GM21447 (cell line): ENCODE results near the gene SEPTIN14.
"Not testable (repeated sequence)": the region's sequence is repeated elsewhere in the genome, so short reads cannot be mapped to it uniquely, and the experiment has no call there.

Source experiments
- ATAC-seq: cut with Tn5 transposase; IDR thresholded peaks from one replicate; pipeline ENCODE4 v1.9.1; 2021; ENCODE audit not compliant: unreplicated experiment

SEPTIN14 gene

GRCh38 chr7:55862652-55863051 is at the start of gene SEPTIN14:
Gene SEPTIN14, minus strand, starts transcription at chr7:55862752. Its CDS starts 756 bp downstream, at chr7:55861996.
- ATAC-seq, result not testable (repeated sequence)

DNA sequence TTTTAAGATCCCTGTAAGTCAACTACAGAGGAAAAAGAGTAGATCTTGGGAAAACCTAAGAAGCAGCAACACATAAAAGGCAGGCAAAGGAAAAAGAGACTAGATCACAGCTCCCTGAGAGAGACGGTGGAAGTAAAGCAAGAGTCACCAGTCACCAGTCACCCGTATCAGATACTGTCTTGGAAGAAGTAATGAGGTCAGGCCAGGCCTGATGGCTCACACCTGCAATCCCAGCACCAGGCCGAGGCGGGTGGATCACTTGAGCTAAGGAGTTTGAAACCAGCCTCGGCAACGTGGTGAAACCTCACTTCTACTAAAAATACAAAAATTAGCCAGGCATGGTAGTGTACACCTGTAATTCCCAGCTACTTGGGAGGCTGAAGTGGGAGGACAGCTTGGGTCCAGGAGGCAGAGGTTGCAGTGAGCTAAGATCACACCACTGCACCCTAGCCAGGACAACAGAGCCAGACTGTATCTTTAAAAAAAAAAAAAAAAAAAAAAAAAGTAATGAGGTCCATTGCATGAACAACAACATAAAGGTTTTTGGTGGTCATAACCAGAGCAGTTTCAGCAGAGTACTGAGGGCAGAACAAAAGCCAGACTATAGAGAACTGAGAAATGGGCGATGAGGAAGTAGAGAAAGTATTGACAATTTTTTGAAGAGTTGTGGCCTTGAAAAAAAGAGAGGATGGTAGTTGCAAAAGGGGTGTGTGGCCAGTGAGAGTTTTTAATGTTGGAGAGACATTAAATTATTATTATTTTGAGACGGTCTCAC is 41.6 kb upstream of the SEPTIN14 start:
- peak; percentile 86 for ATAC-seq

DNA sequence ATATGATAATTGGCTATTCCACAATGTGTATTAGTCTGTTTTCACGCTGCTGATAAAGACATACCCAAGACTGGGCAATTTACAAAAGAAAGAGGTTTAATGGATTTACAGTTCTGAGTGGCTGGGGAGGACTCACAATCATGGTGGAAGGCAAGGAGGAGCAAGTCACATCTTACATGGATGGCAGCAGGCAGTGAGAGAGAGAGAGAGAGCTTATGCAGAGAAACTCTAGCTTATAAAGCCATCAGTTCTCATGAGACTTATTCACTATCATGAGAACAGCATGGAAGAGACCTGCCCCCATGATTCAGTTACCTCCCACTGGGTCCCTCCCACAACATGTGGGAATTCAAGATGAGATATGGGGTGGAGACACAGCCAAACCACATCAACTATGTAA is 38.5 kb upstream of the SEPTIN14 start:
- ATAC-seq, result not testable (repeated sequence)

GRCh38 chr7:55898287-55898686 is 35.7 kb upstream of the SEPTIN14 start:
- no peak for ATAC-seq

DNA sequence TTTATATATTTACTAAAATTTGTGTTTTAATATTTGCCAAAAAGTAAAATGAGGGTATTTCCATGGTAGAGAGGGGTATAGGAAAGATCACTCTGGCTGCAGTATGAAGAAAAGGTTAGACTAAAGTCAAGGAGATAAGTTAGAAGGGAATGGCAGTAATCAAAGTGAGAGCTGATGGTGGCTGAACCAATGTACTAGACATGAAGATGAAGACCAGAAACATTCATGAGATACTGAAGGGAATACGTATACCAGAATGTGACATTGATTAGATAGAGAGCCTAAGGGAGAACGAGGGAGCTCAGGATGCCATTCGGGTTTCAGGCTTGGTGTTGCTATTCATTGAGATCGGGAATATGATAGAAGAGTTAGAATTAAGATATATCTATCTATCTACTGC is 32.5 kb upstream of the SEPTIN14 start:
- ATAC-seq, result no peak

GRCh38 chr7:55893940-55894339 is 31.4 kb upstream of the SEPTIN14 start:
- ATAC-seq, result no peak

GRCh38 chr7:55888378-55888777 is 25.8 kb upstream of the SEPTIN14 start:
- not testable (repeated sequence) for ATAC-seq

DNA sequence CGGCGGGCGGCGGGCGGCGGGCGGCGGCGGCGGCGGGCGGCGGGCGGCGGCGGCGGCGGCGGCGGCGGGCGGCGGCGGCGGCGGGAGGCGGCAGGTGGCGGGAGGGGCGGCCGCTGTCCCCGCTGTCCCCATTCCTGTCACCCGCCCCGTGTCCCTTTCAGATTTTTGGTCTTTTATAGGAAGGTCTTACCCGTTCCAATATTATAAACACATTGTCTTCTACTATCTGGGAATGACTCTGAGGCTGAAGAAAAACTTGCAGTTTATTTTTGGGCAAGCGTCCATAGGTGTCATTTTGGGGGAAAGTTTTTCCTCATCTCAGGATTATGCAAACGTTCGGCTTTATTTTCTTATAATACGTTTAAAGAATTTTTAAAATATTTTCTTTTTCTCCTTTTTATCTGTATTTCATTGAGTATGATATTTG is 25.3 kb upstream of the SEPTIN14 start:
- no peak for ATAC-seq

GRCh38 chr7:55884321-55884720 is 21.8 kb upstream of the SEPTIN14 start:
- ATAC-seq, result no peak

- ATAC-seq, result no peak
Measured at GRCh38 chr7:55878691-55879090, 16.1 kb upstream of the SEPTIN14 start.

- no peak for ATAC-seq
Measured at GRCh38 chr7:55877308-55877707, 14.8 kb upstream of the SEPTIN14 start.

- ATAC-seq, result no peak
Measured at GRCh38 chr7:55873765-55874164, 11.2 kb upstream of the SEPTIN14 start.

DNA sequence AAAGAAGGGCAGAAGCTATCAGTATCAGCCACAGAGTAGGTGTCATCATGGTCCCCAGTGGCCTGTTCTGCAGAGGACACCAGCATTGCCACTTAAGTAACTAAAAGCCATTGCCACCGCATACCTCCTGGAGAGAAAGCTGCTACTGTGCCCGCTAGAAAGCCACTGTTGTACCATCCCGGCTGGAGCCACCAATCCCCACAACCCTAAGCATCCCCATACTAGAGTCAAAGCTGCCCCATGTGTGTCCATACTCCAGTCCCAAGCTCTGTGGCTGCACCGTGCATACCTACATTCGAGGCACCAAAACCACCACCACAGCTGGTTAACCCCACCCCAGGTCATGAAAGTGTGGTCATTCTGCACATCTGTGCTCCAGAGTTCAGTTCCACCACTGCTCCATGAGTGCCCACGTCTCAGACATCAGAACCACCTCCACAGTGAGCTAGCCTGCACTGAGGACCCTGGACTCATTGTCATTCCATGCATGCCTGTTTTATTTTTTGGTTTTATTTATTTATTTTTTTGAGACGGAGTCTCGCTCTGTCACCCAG is 9.5 kb upstream of the SEPTIN14 start:
- ATAC-seq, result no peak

DNA sequence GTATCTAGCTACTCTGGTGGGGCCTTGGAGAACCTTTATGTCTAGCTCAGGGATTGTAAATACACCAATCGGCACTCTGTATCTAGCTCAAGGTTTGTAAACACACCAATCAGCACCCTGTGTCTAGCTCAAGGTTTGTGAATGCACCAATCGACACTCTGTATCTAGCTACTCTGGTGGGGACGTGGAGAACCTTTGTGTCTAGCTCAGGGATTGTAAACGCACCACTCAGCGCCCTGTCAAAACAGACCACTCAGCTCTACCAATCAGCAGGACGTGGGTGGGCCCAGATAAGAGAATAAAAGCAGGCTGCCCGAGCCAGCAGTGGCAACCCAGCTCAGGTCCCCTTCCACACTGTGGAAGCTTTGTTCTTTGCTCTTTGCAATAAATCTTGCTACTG is 6.4 kb upstream of the SEPTIN14 start:
- ATAC-seq, result not testable (repeated sequence)

DNA sequence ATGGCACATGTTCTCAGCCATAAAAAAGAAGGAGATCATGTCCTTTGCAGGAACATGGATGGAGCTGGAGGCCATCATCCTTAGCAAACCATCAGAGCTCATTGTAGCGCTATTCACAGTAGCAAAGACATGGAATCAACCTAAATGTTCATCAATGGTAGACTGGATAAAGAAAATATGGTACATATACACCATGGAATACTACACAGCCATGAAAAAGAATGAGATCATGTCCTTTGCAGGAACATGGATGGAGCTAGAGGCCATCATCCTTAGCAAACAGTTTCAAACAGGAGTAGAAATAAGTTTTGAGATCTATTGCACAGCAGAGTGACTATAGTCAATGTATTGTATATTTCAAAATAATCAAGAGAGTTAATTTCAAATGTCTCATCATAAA is 17.4 kb downstream of the SEPTIN14 start:
- not testable (repeated sequence) for ATAC-seq

DNA sequence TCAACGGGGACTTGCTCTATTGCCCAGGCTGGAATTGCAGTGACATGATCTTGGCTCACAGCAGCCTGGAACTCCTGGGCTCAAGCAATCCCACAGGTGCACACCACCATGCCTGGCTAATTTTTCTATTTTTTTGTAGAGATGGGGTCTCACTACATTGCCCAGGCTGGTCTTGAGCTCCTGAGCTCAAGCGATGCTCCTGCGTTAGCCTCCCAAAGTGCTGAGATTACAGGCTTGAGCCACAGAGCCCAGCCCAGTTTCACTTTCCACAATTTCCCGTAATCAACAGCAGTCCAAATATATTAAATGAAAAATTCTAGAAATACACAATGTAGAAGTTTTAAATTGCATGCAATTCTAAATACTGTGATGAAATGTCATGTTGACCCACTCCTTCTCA is 24.0 kb downstream of the SEPTIN14 start:
- no peak for ATAC-seq

- ATAC-seq, result no peak
Measured at GRCh38 chr7:55827577-55827976, 35.0 kb downstream of the SEPTIN14 start.

- no peak for ATAC-seq
Measured at GRCh38 chr7:55818686-55819085, 43.9 kb downstream of the SEPTIN14 start.

DNA sequence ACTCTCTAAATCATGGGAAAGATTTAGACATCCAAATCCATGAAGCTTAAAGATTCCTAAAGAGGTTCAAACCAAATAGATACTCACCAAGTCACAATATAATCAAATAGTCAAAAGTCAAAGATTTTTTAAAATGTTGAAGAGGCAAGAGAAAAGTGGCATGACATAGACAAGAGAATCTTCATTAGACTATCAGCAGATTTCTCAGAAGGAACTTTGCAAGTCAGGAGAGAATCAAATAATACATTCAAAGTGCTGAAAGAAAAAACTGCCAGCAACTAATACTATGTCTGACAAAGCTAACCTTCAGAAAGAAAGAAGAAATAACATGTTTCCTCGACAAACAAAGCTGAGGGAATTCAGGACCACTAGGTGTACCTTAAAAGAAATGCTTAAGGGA is 65.3 kb downstream of the SEPTIN14 start:
- not testable (repeated sequence) for ATAC-seq

DNA sequence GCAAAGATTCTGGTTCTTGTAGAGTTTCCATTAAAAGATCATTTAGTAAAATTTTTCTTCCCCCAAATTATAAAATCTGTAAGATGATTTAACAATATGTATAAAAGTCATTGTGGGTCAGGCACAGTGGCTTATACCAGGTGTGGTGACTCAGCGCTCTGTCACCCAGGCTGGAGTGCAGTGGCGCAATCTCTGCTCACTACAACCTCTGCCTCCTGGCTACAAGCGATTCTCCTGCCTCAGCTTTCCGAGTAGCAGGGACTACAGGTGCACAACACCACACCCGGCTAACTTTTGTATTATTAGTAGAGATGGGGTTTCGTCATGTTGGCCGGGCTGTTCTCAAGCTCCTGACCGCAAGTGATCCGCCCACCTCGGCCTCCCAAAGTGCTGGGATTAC is 68.0 kb downstream of the SEPTIN14 start:
- ATAC-seq, result no peak

DNA sequence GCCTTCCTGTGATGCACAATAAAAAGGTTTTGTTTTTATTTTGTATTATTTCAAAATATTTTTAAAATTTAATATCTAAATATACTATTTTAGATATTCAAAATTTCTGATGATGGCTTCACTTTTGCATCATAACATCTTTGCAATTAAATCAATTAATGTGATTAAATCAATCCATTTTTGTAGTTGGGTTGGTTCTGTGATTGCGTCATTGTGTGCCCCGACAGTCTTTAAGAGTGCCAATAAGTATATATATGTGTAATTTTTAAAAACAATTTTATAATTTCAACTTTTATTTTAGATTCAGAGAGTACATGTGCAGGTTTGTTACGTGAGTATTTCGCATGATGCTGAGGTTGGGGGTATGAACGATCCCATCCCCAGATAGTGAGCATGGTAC is 70.5 kb downstream of the SEPTIN14 start:
- no peak for ATAC-seq

DNA sequence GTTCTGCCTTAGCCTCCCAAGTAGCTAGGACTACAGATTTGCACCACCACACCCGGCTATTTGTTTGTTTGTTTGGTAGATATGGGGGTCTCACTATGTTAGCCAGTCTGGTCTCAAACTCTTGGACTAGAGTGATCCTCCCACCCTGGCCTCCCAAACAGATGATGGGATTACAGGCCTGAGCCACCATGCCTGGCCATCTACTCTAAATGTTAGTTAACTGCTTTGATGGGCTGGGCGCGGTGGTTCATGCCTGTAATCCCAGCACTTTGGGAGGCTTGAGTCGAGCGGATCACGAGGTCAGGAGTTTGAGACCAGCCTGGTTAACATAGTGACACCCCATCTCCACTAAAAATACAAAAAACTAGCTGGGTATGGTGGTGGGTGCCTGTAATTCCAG is 74.8 kb downstream of the SEPTIN14 start:
- no peak for ATAC-seq

GRCh38 chr7:55786901-55787300 is 75.7 kb downstream of the SEPTIN14 start:
- no peak for ATAC-seq
